Loucy (cell line): ENCODE measurements around the gene CHCHD4.

Experiments used
- H2AFZ ChIP-seq: fragments of 200-600 bp; sonication (generic); 2 replicates; pipeline ENCODE4 v1.6.0; 2016; ENCODE audit warnings: antibody characterized with exemption, mild to moderate bottlenecking, low read length, moderate library complexity
- H3F3A ChIP-seq: fragments of 200-600 bp; 2 replicates; pipeline ENCODE4 v1.6.0; 2016; ENCODE audit warnings: antibody characterized with exemption, low read depth, mild to moderate bottlenecking
- H3K27me3 ChIP-seq: fragments of 200-600 bp; sonication (generic); 2 replicates; pipeline ENCODE4 v1.6.1; 2014; ENCODE audit warnings: low read length, mild to moderate bottlenecking; ENCODE audit not compliant: insufficient read depth, poor library complexity, severe bottlenecking
- H3K36me3 ChIP-seq: fragments of 200-600 bp; sonication (generic); 2 replicates; pipeline ENCODE4 v1.6.1; 2016; ENCODE audit warnings: low read length; ENCODE audit not compliant: insufficient read depth
- H3K4me1 ChIP-seq: fragments of 200-600 bp; sonication (generic); 2 replicates; pipeline ENCODE4 v1.5.1; 2014; ENCODE audit warnings: low read length, mild to moderate bottlenecking; ENCODE audit not compliant: insufficient read depth, poor library complexity, severe bottlenecking
- H3K4me2 ChIP-seq: fragments of 200-600 bp; sonication (generic); 2 replicates; pipeline ENCODE4 v1.6.0; 2014; ENCODE audit warnings: antibody characterized with exemption, low read length, low read depth, mild to moderate bottlenecking; ENCODE audit not compliant: poor library complexity, severe bottlenecking
- H3K4me3 ChIP-seq: fragments of 200-600 bp; sonication (generic); 2 replicates; pipeline ENCODE4 v1.5.1; 2014; ENCODE audit warnings: low read length, mild to moderate bottlenecking, mixed read lengths; ENCODE audit not compliant: poor library complexity, severe bottlenecking
- H3K79me2 ChIP-seq: fragments of 200-600 bp; sonication (generic); 2 replicates; pipeline ENCODE4 v1.6.1; 2014; ENCODE audit warnings: low read length; ENCODE audit not compliant: insufficient read depth
- H3K9ac ChIP-seq: fragments of 200-600 bp; sonication (generic); 2 replicates; pipeline ENCODE4 v1.6.0; 2014; ENCODE audit warnings: mild to moderate bottlenecking, low read depth, low read length, moderate library complexity; ENCODE audit not compliant: poor library complexity, severe bottlenecking
- H3K9me2 ChIP-seq: fragments of 200-600 bp; sonication (generic); replicated peaks from 2 replicates; pipeline ENCODE4 v1.6.1; 2016; ENCODE audit warnings: low read depth, low read length, mixed read lengths
- H3K9me3 ChIP-seq: fragments of 200-600 bp; sonication (generic); 2 replicates; pipeline ENCODE4 v1.6.1; 2014; ENCODE audit warnings: mild to moderate bottlenecking, antibody characterized with exemption, low read length, low read depth; ENCODE audit not compliant: insufficient read depth
- H4K20me1 ChIP-seq: fragments of 200-600 bp; sonication (generic); 2 replicates; pipeline ENCODE4 v1.6.0; 2014; ENCODE audit warnings: antibody characterized with exemption, low read length, mild to moderate bottlenecking; ENCODE audit not compliant: insufficient read depth, poor library complexity, severe bottlenecking
- EZH2phosphoT487 ChIP-seq: fragments of 200-600 bp; IDR thresholded peaks from 2 replicates; pipeline ENCODE4 v1.6.1; 2018; ENCODE audit warnings: antibody characterized with exemption, mild to moderate bottlenecking, moderate library complexity, borderline replicate concordance
- TF ChIP-seq, protein P1 (sequence below): fragments of 200-600 bp; sonication (generic); conservative IDR thresholded peaks from 2 replicates; pipeline ENCODE4 v1.5.1; 2014; ENCODE audit warnings: mild to moderate bottlenecking, antibody characterized with exemption, low read length

Gene CHCHD4

GRCh38 chr3:14158370-14158769, 33.7 kb upstream of the CHCHD4 start:
- Histone ChIP-seq H3K9me3 (peaks cover 7% of the 10 kb centered on the region; the same call in 1 of the 2 replicates), H3K4me3 (no peak overlapping the region), H4K20me1 (no peaks in the 10 kb centered on the region), H3K4me1 (no peaks in the 10 kb centered on the region), H3F3A (no peaks in the 10 kb centered on the region), H3K79me2 (no peaks in the 10 kb centered on the region), H3K36me3 (peaks cover 63% of the 10 kb centered on the region), H3K9ac (no peak overlapping the region), H2AFZ (no peak overlapping the region), H3K4me2 (no peak overlapping the region), H3K9me2 (no peaks in the 10 kb centered on the region), H3K27me3 (no peaks in the 10 kb centered on the region)
- TF ChIP-seq, protein P1, sequence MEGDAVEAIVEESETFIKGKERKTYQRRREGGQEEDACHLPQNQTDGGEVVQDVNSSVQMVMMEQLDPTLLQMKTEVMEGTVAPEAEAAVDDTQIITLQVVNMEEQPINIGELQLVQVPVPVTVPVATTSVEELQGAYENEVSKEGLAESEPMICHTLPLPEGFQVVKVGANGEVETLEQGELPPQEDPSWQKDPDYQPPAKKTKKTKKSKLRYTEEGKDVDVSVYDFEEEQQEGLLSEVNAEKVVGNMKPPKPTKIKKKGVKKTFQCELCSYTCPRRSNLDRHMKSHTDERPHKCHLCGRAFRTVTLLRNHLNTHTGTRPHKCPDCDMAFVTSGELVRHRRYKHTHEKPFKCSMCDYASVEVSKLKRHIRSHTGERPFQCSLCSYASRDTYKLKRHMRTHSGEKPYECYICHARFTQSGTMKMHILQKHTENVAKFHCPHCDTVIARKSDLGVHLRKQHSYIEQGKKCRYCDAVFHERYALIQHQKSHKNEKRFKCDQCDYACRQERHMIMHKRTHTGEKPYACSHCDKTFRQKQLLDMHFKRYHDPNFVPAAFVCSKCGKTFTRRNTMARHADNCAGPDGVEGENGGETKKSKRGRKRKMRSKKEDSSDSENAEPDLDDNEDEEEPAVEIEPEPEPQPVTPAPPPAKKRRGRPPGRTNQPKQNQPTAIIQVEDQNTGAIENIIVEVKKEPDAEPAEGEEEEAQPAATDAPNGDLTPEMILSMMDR, result no peak
- no peak for TF ChIP-seq EZH2phosphoT487

DNA sequence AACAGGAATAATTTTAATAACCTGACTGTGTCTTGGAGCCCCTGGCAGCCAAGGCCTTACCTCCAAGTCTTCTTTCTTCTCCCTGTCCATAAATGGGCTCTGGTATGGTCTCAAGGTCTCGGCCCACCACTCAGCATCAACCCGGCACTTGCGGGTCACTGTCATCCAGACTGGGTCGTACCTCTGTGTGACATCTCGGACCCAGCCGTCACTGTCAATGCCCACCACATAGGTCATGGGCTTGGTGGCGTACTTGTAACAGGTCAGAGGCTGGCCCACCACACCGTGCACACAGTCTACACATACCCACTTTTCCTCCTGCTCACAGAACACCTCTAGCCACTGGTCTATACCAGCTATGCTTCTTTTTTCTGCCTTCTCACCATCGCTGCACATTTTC, 33.3 kb upstream of the CHCHD4 start:
- Histone ChIP-seq H3K9me3 (peaks cover 7% of the 10 kb centered on the region; the same call in 1 of the 2 replicates), H3F3A (no peaks in the 10 kb centered on the region), H3K4me1 (no peaks in the 10 kb centered on the region), H3K9me2 (no peaks in the 10 kb centered on the region), H4K20me1 (no peaks in the 10 kb centered on the region), H2AFZ (no peak overlapping the region), H3K79me2 (no peaks in the 10 kb centered on the region), H3K4me2 (no peak overlapping the region), H3K36me3 (peaks cover 60% of the 10 kb centered on the region), H3K27me3 (no peaks in the 10 kb centered on the region), H3K9ac (no peak overlapping the region), H3K4me3 (no peak overlapping the region)
- TF ChIP-seq EZH2phosphoT487, result no peak

- TF ChIP-seq, protein P1, result no peak
- no peak for TF ChIP-seq EZH2phosphoT487
- H3K36me3 ChIP-seq, result peaks cover 51% of the 10 kb centered on the region
Observed at GRCh38 chr3:14156843-14157561, 32.3 kb upstream of the CHCHD4 start.

DNA sequence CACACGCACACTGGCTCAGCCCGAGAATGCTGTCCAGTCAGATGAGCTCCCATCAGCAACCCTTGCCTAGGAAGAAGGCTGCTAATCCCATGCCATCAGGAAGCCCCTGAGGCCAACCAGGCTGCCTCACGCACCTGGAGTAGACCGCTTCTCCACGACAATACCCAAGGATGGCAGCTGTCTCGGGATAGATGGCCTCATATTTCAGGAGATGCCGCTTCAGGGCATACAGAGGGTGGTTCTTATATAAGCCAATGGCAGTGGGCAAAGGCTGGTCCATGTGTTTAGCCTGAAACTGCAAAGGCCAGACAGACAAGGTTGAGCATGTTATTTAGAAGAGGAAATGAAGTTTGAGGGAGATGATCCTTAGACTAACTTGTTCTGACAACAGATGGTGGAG, 31.5 kb upstream of the CHCHD4 start:
- no peaks in the 10 kb centered on the region for H3K4me1 ChIP-seq
- peaks cover 6% of the 10 kb centered on the region; the same call in 1 of the 2 replicates for H3K9me3 ChIP-seq
- H3K27me3 ChIP-seq, result no peaks in the 10 kb centered on the region
- H3K36me3 ChIP-seq, result peaks cover 44% of the 10 kb centered on the region
- no peaks in the 10 kb centered on the region for H4K20me1 ChIP-seq
- no peaks in the 10 kb centered on the region for H3F3A ChIP-seq
- H3K79me2 ChIP-seq, result no peaks in the 10 kb centered on the region
- H3K9me2 ChIP-seq, result no peaks in the 10 kb centered on the region
- H3K4me2 ChIP-seq, result no peak overlapping the region
- TF ChIP-seq, protein P1, result no peak
- no peak for TF ChIP-seq EZH2phosphoT487
- H3K4me3 ChIP-seq, result no peak overlapping the region
- no peak overlapping the region for H2AFZ ChIP-seq
- H3K9ac ChIP-seq, result no peak overlapping the region

More at GRCh38 chr3:14156843-14157561, 32.3 kb upstream of the CHCHD4 start:
- Histone ChIP-seq H3K9ac (no peak overlapping the region), H3K4me1 (no peaks in the 10 kb centered on the region), H3K4me3 (no peak overlapping the region), H3K79me2 (no peaks in the 10 kb centered on the region), H3K4me2 (no peak overlapping the region), H3F3A (no peaks in the 10 kb centered on the region), H4K20me1 (no peaks in the 10 kb centered on the region), H3K27me3 (no peaks in the 10 kb centered on the region), H2AFZ (no peak overlapping the region), H3K9me2 (no peaks in the 10 kb centered on the region), H3K9me3 (peaks cover 7% of the 10 kb centered on the region; the same call in 1 of the 2 replicates)
